ENCODE results near the gene TCF4. TPM values are rescaled to one million over a fixed set of nuclear protein-coding genes. Genes with fewer than 3 reads are reported as not detected.

TCF4 gene
- total RNA-seq, 1 experiment from 2014 or later, result 2.3 TPM

GRCh38 chr18:55296115-55296514, 291.9 kb downstream of the TCF4 start:
- no peaks in the 10 kb centered on the region for H3K9me3 ChIP-seq (ENCODE audit: control insufficient read depth, insufficient read depth, low read depth, low read length)
- TF ChIP-seq REST (IDR thresholded peaks at IDR 0.05; ENCODE audit: insufficient read depth in 1 of 2, low read depth in 2 of 2, low read length in 1 of 2) (no peak), TCF7L2 (IDR thresholded peaks at IDR 0.05; ENCODE audit: low read depth, low read length) (no peak), SIN3A (IDR thresholded peaks at IDR 0.05; ENCODE audit: borderline replicate concordance, insufficient read depth, low read depth, low read length) (no peak), CTCF (IDR thresholded peaks at IDR 0.05) (no peak), POLR2AphosphoS5 (IDR thresholded peaks at IDR 0.05; ENCODE audit: low read depth, low read length) (no peak)
- intact Hi-C loops (cut with micrococcal nuclease; ENCODE audit: unreplicated experiment), result no loop called here
- ChIA-PET POLR2A (no interaction called here), CTCF (no interaction called here)
- DNase-seq (ENCODE audit: low read depth, low spot score) (no peak), ATAC-seq (no peak)
- H3K4me3 ChIP-seq (ENCODE audit: low read depth in 2 of 2, low read length in 2 of 2), result no peak overlapping the region
- no peaks in the 10 kb centered on the region for H3K36me3 ChIP-seq (ENCODE audit: control insufficient read depth, insufficient read depth, low read length)
- no peak overlapping the region for H3K27ac ChIP-seq (ENCODE audit: low read length)
- no peaks in the 10 kb centered on the region for H3K27me3 ChIP-seq (ENCODE audit: control insufficient read depth, insufficient read depth, low read length)
- in situ Hi-C loops (cut with HindIII; ENCODE audit: low pct_unique_long_range_greater_than_20kb, low sequenced_read_pairs), result no loop called here
- H3K4me1 ChIP-seq (ENCODE audit: control insufficient read depth, insufficient read depth, low read length), result no peaks in the 10 kb centered on the region
- no TSS peak for BruUV-seq (replicated peaks)

GRCh38 chr18:55290898-55291297, 297.1 kb downstream of the TCF4 start:
- no peaks in the 10 kb centered on the region for H3K36me3 ChIP-seq (ENCODE audit: control insufficient read depth, insufficient read depth, low read length)
- DNase-seq (ENCODE audit: low read depth, low spot score) (no peak), ATAC-seq (no peak)
- H3K27me3 ChIP-seq (ENCODE audit: control insufficient read depth, insufficient read depth, low read length), result no peaks in the 10 kb centered on the region
- H3K4me3 ChIP-seq (ENCODE audit: low read depth in 2 of 2, low read length in 2 of 2), result no peak overlapping the region
- CTCF ChIA-PET, result no interaction called here
- intact Hi-C loops (cut with micrococcal nuclease; ENCODE audit: unreplicated experiment), result no loop called here
- no peaks in the 10 kb centered on the region for H3K4me1 ChIP-seq (ENCODE audit: control insufficient read depth, insufficient read depth, low read length)
- POLR2A ChIA-PET, result no interaction called here
- in situ Hi-C loops (cut with HindIII; ENCODE audit: low pct_unique_long_range_greater_than_20kb, low sequenced_read_pairs), result no loop called here
- no TSS peak for BruUV-seq (replicated peaks)
- H3K27ac ChIP-seq (ENCODE audit: low read length), result no peak overlapping the region
- no peaks in the 10 kb centered on the region for H3K9me3 ChIP-seq (ENCODE audit: control insufficient read depth, insufficient read depth, low read depth, low read length)
- TF ChIP-seq REST (IDR thresholded peaks at IDR 0.05; ENCODE audit: insufficient read depth in 1 of 2, low read depth in 2 of 2, low read length in 1 of 2) (no peak), POLR2AphosphoS5 (IDR thresholded peaks at IDR 0.05; ENCODE audit: low read depth, low read length) (no peak)

All from Panc1 (cell line).